HepG2 (cell line): Measurements from ENCODE around the gene TBCD. TPM values are rescaled to one million over a fixed set of nuclear protein-coding genes. Genes with fewer than 3 reads are reported as not detected.

ENCODE experiments used
- CEBPB ChIP-seq: IDR thresholded peaks from 2 replicates; pipeline ENCODE4 v1.6.1; 2011; ENCODE audit warnings: low read depth, low read length, improper control_type of control experiment, borderline replicate concordance
- EP300 ChIP-seq, 3 experiments: sonication (generic) in 1 of 3; formaldehyde crosslinking in 1 of 3; IDR thresholded peaks; 2 replicates each; pipeline versions ENCODE4 v1.5.1 to v1.6.1; 2011 to 2020; ENCODE audit warnings: low read depth in 2 of 3, low read length in 2 of 3, borderline replicate concordance in 1 of 3, improper control_type of control experiment in 1 of 3, mild to moderate bottlenecking in 1 of 3, missing genetic modification reagents in 1 of 3, moderate library complexity in 1 of 3
- ETV5 ChIP-seq: IDR thresholded peaks from 2 replicates; pipeline ENCODE4 v1.6.1; 2018; ENCODE audit warnings: missing biosample characterization, missing genetic modification reagents, inconsistent platforms, borderline replicate concordance
- FOXM1 ChIP-seq: sonication (generic); formaldehyde crosslinking; IDR thresholded peaks from 2 replicates; pipeline ENCODE4 v1.5.0; 2020; ENCODE audit warnings: missing genetic modification reagents
- KDM5B ChIP-seq: sonication (generic); formaldehyde crosslinking; IDR thresholded peaks from 2 replicates; pipeline ENCODE4 v1.4.0; 2020; ENCODE audit warnings: missing genetic modification reagents, mild to moderate bottlenecking, borderline replicate concordance
- LBX2 ChIP-seq: sonication (generic); formaldehyde crosslinking; IDR thresholded peaks from 2 replicates; pipeline ENCODE4 v1.5.0; 2020; ENCODE audit warnings: missing genetic modification reagents, mild to moderate bottlenecking, borderline replicate concordance
- PHF21A ChIP-seq: sonication (generic); formaldehyde crosslinking; IDR thresholded peaks from 2 replicates; pipeline ENCODE4 v1.5.0; 2020; ENCODE audit warnings: mild to moderate bottlenecking, missing genetic modification reagents
- RAD21 ChIP-seq: fragments of 450-650 bp; formaldehyde crosslinking; IDR thresholded peaks from 2 replicates; pipeline ENCODE4 v1.5.0; 2020; ENCODE audit warnings: mild to moderate bottlenecking
- TBX2 ChIP-seq: sonication (generic); formaldehyde crosslinking; IDR thresholded peaks from 2 replicates; pipeline ENCODE4 v1.5.0; 2020; ENCODE audit warnings: missing genetic modification reagents, mild to moderate bottlenecking, borderline replicate concordance
- ZNF580 ChIP-seq: IDR thresholded peaks from 2 replicates; pipeline ENCODE4 v1.6.1; 2016; ENCODE audit warnings: low read depth, borderline replicate concordance
- ZNF660 ChIP-seq: sonication (generic); formaldehyde crosslinking; IDR thresholded peaks from 2 replicates; pipeline ENCODE4 v1.5.1; 2020; ENCODE audit warnings: mild to moderate bottlenecking, low read depth, missing genetic modification reagents, borderline replicate concordance
- ZNF775 ChIP-seq: sonication (generic); formaldehyde crosslinking; IDR thresholded peaks from 2 replicates; pipeline ENCODE4 v1.4.0; 2020; ENCODE audit warnings: missing genetic modification reagents, mild to moderate bottlenecking, moderate library complexity, borderline replicate concordance
- polyA plus RNA-seq, 8 experiments: library from polyadenylated mRNA; depleted of rRNA in 3 of 8; stranded (reverse) in 7 of 8; unstranded in 1 of 8; fragments of >200 nt; fragmentation: Illumina TruSeq in 4 of 8; extraction: Trizol in 4 of 8; gene quantifications; 2 replicates each; pipeline versions ENCODE4 v1.2.1 to v1.2.3, GENCODE V29; 2011 to 2016; ENCODE audit warnings: low read depth in 4 of 8, missing spikeins in 1 of 8, mixed read lengths in 1 of 8; ENCODE audit not compliant: insufficient read depth in 1 of 8
- total RNA-seq, 5 experiments: library from RNA; depleted of rRNA; stranded (reverse); fragments of >200 nt; fragmentation: Illumina TruSeq; extraction: Trizol; gene quantifications; 2 replicates each; pipeline ENCODE4 v1.2.3, GENCODE V29; 2016; ENCODE audit warnings: low read depth in 1 of 5
- TF ChIP-seq, protein P1 (sequence below): sonication (generic); formaldehyde crosslinking; IDR thresholded peaks from 2 replicates; pipeline ENCODE4 v1.5.1; 2020; ENCODE audit warnings: mild to moderate bottlenecking, missing genetic modification reagents, moderate library complexity
- TF ChIP-seq, protein P2 (sequence below): sonication (generic); formaldehyde crosslinking; IDR thresholded peaks from 2 replicates; pipeline ENCODE4 v1.5.1; 2020; ENCODE audit warnings: mild to moderate bottlenecking, missing genetic modification reagents, borderline replicate concordance
- TF ChIP-seq, protein P3 (sequence below): sonication (generic); formaldehyde crosslinking; IDR thresholded peaks from 2 replicates; pipeline ENCODE4 v1.5.0; 2020; ENCODE audit warnings: mild to moderate bottlenecking, missing genetic modification reagents, borderline replicate concordance

Gene TBCD
- total and polyA plus RNA-seq, 2 of the 13 experiments (the other 11 are each of a cell fraction or from before 2014, with no cell fraction given): 33.9 to 54.8 TPM

- TF ChIP-seq, protein P1, sequence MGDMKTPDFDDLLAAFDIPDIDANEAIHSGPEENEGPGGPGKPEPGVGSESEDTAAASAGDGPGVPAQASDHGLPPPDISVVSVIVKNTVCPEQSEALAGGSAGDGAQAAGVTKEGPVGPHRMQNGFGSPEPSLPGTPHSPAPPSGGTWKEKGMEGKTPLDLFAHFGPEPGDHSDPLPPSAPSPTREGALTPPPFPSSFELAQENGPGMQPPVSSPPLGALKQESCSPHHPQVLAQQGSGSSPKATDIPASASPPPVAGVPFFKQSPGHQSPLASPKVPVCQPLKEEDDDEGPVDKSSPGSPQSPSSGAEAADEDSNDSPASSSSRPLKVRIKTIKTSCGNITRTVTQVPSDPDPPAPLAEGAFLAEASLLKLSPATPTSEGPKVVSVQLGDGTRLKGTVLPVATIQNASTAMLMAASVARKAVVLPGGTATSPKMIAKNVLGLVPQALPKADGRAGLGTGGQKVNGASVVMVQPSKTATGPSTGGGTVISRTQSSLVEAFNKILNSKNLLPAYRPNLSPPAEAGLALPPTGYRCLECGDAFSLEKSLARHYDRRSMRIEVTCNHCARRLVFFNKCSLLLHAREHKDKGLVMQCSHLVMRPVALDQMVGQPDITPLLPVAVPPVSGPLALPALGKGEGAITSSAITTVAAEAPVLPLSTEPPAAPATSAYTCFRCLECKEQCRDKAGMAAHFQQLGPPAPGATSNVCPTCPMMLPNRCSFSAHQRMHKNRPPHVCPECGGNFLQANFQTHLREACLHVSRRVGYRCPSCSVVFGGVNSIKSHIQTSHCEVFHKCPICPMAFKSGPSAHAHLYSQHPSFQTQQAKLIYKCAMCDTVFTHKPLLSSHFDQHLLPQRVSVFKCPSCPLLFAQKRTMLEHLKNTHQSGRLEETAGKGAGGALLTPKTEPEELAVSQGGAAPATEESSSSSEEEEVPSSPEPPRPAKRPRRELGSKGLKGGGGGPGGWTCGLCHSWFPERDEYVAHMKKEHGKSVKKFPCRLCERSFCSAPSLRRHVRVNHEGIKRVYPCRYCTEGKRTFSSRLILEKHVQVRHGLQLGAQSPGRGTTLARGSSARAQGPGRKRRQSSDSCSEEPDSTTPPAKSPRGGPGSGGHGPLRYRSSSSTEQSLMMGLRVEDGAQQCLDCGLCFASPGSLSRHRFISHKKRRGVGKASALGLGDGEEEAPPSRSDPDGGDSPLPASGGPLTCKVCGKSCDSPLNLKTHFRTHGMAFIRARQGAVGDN (CRISPR knock-in tag): peak; percentile 94
- TF ChIP-seq, protein P2, sequence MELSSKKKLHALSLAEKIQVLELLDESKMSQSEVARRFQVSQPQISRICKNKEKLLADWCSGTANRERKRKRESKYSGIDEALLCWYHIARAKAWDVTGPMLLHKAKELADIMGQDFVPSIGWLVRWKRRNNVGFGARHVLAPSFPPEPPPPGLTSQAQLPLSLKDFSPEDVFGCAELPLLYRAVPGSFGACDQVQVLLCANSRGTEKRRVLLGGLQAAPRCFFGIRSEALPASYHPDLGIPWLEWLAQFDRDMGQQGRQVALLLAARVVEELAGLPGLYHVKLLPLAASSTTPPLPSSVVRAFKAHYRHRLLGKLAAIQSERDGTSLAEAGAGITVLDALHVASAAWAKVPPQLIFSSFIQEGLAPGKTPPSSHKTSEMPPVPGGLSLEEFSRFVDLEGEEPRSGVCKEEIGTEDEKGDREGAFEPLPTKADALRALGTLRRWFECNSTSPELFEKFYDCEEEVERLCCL: no peak
- TF ChIP-seq FOXM1 (CRISPR knock-in tag) (no peak), KDM5B (peak; percentile 4; the same call in 1 of the 2 replicates), ZNF660 (CRISPR knock-in tag) (no peak), CEBPB (peak; percentile 70; the same call in 1 of the 2 replicates), ETV5 (CRISPR knock-in tag) (peak; percentile 42; the same call in 1 of the 2 replicates), ZNF580 (CRISPR knock-in tag) (no peak), PHF21A (CRISPR knock-in tag) (peak; percentile 55; the same call in 1 of the 2 replicates), LBX2 (CRISPR knock-in tag) (no peak), RAD21 (CRISPR knock-in tag) (peak; percentile 24; the same call in 1 of the 2 replicates), ZNF775 (no peak), TBX2 (peak; percentile 75), EP300 (IDR thresholded peaks at IDR 0.05; ENCODE audit: low read depth in 2 of 2, low read length in 2 of 2) (peak; percentile 54 to 56; a peak in 2 of 4 replicates), EP300 (CRISPR knock-in tag; IDR thresholded peaks at IDR 0.05; ENCODE audit: borderline replicate concordance) (peak; percentile 44; the same call in 1 of the 2 replicates)
- TF ChIP-seq, protein P3, sequence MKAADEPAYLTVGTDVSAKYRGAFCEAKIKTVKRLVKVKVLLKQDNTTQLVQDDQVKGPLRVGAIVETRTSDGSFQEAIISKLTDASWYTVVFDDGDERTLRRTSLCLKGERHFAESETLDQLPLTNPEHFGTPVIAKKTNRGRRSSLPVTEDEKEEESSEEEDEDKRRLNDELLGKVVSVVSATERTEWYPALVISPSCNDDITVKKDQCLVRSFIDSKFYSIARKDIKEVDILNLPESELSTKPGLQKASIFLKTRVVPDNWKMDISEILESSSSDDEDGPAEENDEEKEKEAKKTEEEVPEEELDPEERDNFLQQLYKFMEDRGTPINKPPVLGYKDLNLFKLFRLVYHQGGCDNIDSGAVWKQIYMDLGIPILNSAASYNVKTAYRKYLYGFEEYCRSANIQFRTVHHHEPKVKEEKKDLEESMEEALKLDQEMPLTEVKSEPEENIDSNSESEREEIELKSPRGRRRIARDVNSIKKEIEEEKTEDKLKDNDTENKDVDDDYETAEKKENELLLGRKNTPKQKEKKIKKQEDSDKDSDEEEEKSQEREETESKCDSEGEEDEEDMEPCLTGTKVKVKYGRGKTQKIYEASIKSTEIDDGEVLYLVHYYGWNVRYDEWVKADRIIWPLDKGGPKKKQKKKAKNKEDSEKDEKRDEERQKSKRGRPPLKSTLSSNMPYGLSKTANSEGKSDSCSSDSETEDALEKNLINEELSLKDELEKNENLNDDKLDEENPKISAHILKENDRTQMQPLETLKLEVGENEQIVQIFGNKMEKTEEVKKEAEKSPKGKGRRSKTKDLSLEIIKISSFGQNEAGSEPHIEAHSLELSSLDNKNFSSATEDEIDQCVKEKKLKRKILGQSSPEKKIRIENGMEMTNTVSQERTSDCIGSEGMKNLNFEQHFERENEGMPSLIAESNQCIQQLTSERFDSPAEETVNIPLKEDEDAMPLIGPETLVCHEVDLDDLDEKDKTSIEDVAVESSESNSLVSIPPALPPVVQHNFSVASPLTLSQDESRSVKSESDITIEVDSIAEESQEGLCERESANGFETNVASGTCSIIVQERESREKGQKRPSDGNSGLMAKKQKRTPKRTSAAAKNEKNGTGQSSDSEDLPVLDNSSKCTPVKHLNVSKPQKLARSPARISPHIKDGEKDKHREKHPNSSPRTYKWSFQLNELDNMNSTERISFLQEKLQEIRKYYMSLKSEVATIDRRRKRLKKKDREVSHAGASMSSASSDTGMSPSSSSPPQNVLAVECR (CRISPR knock-in tag): peak; percentile 69
These were observed 130.2 kb downstream of the TBCD start (continued) for GRCh38 chr17:82881900-82882714.
